K562 (cell line): ENCODE measurements around the gene BCL7B. TPM values are rescaled to one million over a fixed set of nuclear protein-coding genes. Genes with fewer than 3 reads are reported as not detected.
A peak's percentile ranks its signal among the peaks of the same experiment; 100 is the strongest.

Experiments used
- ATAC-seq: fragments of 200-7000 bp; cut with Tn5 transposase; 3 replicates; pipeline ENCODE4 v1.9.1; 2020; ENCODE audit warnings: moderate library complexity
- BruUV-seq: library from RNA; stranded (reverse); fragments of 400-500 nt; replicated peaks from 2 replicates; lab custom pipeline; 2021; lab: Mats Ljungman, UMichigan
- CTCF ChIA-PET: fragments of 300-600 bp; formaldehyde crosslinking; extraction: SDS; loops from one replicate; lab custom pipeline; 2021; ENCODE audit warnings: low intra/inter-chr PET ratio; lab: Yijun Ruan, JAX
- POLR2A ChIA-PET: fragments of 300-600, 350-650 bp; sonication (Branson Sonifier 250); formaldehyde crosslinking; extraction: SDS; loops from one replicate; lab custom pipeline; 2021; ENCODE audit warnings: antibody characterized with exemption, inconsistent platforms; lab: Yijun Ruan, JAX
- DNase-seq, 4 experiments: peaks; one replicate each; pipeline versions ENCODE4 v3.0.0 to v3.0.0-alpha.2; 2011 to 2018; ENCODE audit warnings: low spot score in 3 of 4, mixed read lengths in 3 of 4; ENCODE audit errors: extremely low read depth in 1 of 4
- FAIRE-seq: peaks from 2 replicates; lab custom pipeline; 2011; peaks lifted over from hg19 to GRCh38; lab: Jason Lieb, UNC
- H2AFZ ChIP-seq: 2 replicates; pipeline ENCODE4 v1.6.0; 2011; ENCODE audit warnings: low read depth, low read length, control low read depth, inconsistent platforms
- H3K27ac ChIP-seq: fragments of 200-600 bp; 3 replicates; pipeline ENCODE4 v1.8.0; 2011; ENCODE audit warnings: low read depth, mild to moderate bottlenecking, control low read depth, inconsistent platforms, low read length, moderate library complexity, mixed read lengths; ENCODE audit errors: extremely low read depth
- H3K27me3 ChIP-seq, 2 experiments: fragments of 300-600 bp in 1 of 2; 2 replicates in 1 of 2; 3 replicates in 1 of 2; pipeline versions ENCODE4 v1.6.0 to v1.8.0; 2011; ENCODE audit warnings: inconsistent platforms in 2 of 2, low read length in 2 of 2, mild to moderate bottlenecking in 1 of 2, mixed read lengths in 1 of 2, moderate library complexity in 1 of 2; ENCODE audit not compliant: control insufficient read depth in 2 of 2, insufficient read depth in 2 of 2
- H3K36me3 ChIP-seq: fragments of 300-600 bp; 3 replicates; pipeline ENCODE4 v1.8.0; 2011; ENCODE audit warnings: mild to moderate bottlenecking, low read length, inconsistent platforms; ENCODE audit not compliant: control insufficient read depth, insufficient read depth
- H3K4me1 ChIP-seq, 2 experiments: fragments of 200-600 bp in 1 of 2; replicated peaks in 1 of 2; 2 replicates in 1 of 2; 3 replicates in 1 of 2; pipeline versions ENCODE4 v1.5.1 to v1.8.0; 2011; ENCODE audit warnings: inconsistent platforms in 2 of 2, low read length in 2 of 2, mild to moderate bottlenecking in 1 of 2, mixed read lengths in 1 of 2, moderate library complexity in 1 of 2; ENCODE audit not compliant: control insufficient read depth in 2 of 2, insufficient read depth in 2 of 2
- H3K4me2 ChIP-seq: 2 replicates; pipeline ENCODE4 v1.6.1; 2011; ENCODE audit warnings: low read length, control low read depth, inconsistent platforms, mixed read lengths; ENCODE audit not compliant: insufficient read depth
- H3K4me3 ChIP-seq: fragments of 200-600 bp; sonication (generic), shearing (Covaris generic); 2 replicates; pipeline ENCODE4 v1.5.1; 2016; ENCODE audit warnings: control low read depth, inconsistent platforms
- H3K79me2 ChIP-seq: fragments of 200-600 bp; 3 replicates; pipeline ENCODE4 v1.8.0; 2011; ENCODE audit warnings: low read length, inconsistent platforms; ENCODE audit not compliant: control insufficient read depth, insufficient read depth
- H3K9ac ChIP-seq, 2 experiments: 2 replicates each; pipeline versions ENCODE4 v1.6.0 to v1.6.1; 2011; ENCODE audit warnings: low read depth in 2 of 2, low read length in 2 of 2, control low read depth in 1 of 2, inconsistent platforms in 1 of 2, mild to moderate bottlenecking in 1 of 2, mixed read lengths in 1 of 2; ENCODE audit not compliant: insufficient read depth in 1 of 2
- H3K9me1 ChIP-seq: one replicate; pipeline ENCODE4 v1.6.0; 2011; ENCODE audit warnings: inconsistent platforms, mild to moderate bottlenecking, low read length, moderate library complexity; ENCODE audit not compliant: control insufficient read depth, insufficient read depth
- H3K9me3 ChIP-seq: replicated peaks from 2 replicates; pipeline ENCODE4 v1.5.1; 2011; ENCODE audit warnings: low read depth, low read length, inconsistent platforms; ENCODE audit not compliant: control insufficient read depth, insufficient read depth
- H4K20me1 ChIP-seq: replicated peaks from 2 replicates; pipeline ENCODE4 v1.6.1; 2011; ENCODE audit warnings: low read length, inconsistent platforms, mixed read lengths; ENCODE audit not compliant: control insufficient read depth, insufficient read depth
- LCOR ChIP-seq: sonication (generic); formaldehyde crosslinking; IDR thresholded peaks from 2 replicates; pipeline ENCODE4 v1.8.0; 2022; ENCODE audit warnings: mild to moderate bottlenecking, missing genetic modification reagents
- MIER1 ChIP-seq: fragments of 450-650 bp; IDR thresholded peaks from 2 replicates; pipeline ENCODE4 v1.6.1; 2016; ENCODE audit warnings: antibody characterized with exemption, mild to moderate bottlenecking, low read depth
- MNT ChIP-seq, 2 experiments: fragments of 450-650 bp; conservative IDR thresholded peaks; 2 replicates each; pipeline ENCODE4 v1.6.1; 2017; ENCODE audit warnings: mild to moderate bottlenecking in 2 of 2, moderate library complexity in 2 of 2
- NRF1 ChIP-seq, 2 experiments: fragments of 450-650 bp; IDR thresholded peaks in 1 of 2; conservative IDR thresholded peaks in 1 of 2; 2 replicates each; pipeline ENCODE4 v1.6.1; 2014; ENCODE audit warnings: mild to moderate bottlenecking in 2 of 2
- PRDM10 ChIP-seq: fragments of 450-650 bp; IDR thresholded peaks from 2 replicates; pipeline ENCODE4 v1.6.1; 2018; ENCODE audit not compliant: partially characterized antibody
- RBM25 ChIP-seq: fragments of 200-400 bp; formaldehyde crosslinking; IDR thresholded peaks from 2 replicates; pipeline ENCODE4 v1.6.1; 2018; ENCODE audit warnings: low read length, low read depth, moderate library complexity; ENCODE audit not compliant: severe bottlenecking
- SPI1 ChIP-seq: IDR thresholded peaks from 2 replicates; pipeline ENCODE4 v1.6.1; 2011; ENCODE audit warnings: low read depth, low read length, control low read depth, borderline replicate concordance
- TEAD1 ChIP-seq, 2 experiments: fragments of 450-650 bp in 1 of 2; sonication (generic) in 1 of 2; formaldehyde crosslinking; IDR thresholded peaks; 2 replicates each; pipeline versions ENCODE4 v1.4.0 to v1.8.0; 2020 to 2022; ENCODE audit warnings: mild to moderate bottlenecking in 2 of 2, missing genetic modification reagents in 1 of 2
- ZC3H11A ChIP-seq: IDR thresholded peaks from 2 replicates; pipeline ENCODE4 v1.6.1; 2012; ENCODE audit warnings: low read depth, low read length, improper control_type of control experiment
- ZNF121 ChIP-seq: sonication (generic); formaldehyde crosslinking; conservative IDR thresholded peaks from 2 replicates; pipeline ENCODE4 v1.8.0; 2022; ENCODE audit warnings: missing genetic modification reagents
- ZNF134 ChIP-seq: fragments of 250-450 bp; sonication (Bioruptor Pico); conservative IDR thresholded peaks from 2 replicates; pipeline ENCODE4 v1.4.0; 2020
- ZNF431 ChIP-seq: sonication (generic); formaldehyde crosslinking; IDR thresholded peaks from 2 replicates; pipeline ENCODE4 v1.8.0; 2022; ENCODE audit warnings: mild to moderate bottlenecking, missing genetic modification reagents
- ZNF79 ChIP-seq: fragments of 250-450 bp; sonication (Bioruptor Pico); IDR thresholded peaks from 2 replicates; pipeline ENCODE4 v1.4.0; 2020; ENCODE audit warnings: low read depth, mild to moderate bottlenecking, moderate library complexity
- WGBS: fragments of 100-300 bp; shearing (Covaris generic); methylation state at CpG from one replicate; pipeline ENCODE4 v1.1.6; 2016; ENCODE audit warnings: low coverage, mixed read lengths; ENCODE audit not compliant: insufficient coverage; ENCODE audit errors: missing lambda C conversion rate; 5-methylcytosine and 5-hydroxymethylcytosine counted together
- in situ Hi-C: fragments of 300-500 bp; cut with MboI; formaldehyde crosslinking; loops from 4 replicates; pipeline ENCODE4 v1.15.0; 2018; ENCODE audit warnings: inconsistent platforms, mixed read lengths
- intact Hi-C: fragments of 100-400 bp; cut with micrococcal nuclease; formaldehyde crosslinking; loops from 2 replicates; pipeline ENCODE4 v1.14.2; 2022
- polyA plus RNA-seq, 8 experiments: library from polyadenylated mRNA; depleted of rRNA in 4 of 8; stranded (reverse) in 5 of 8; unstranded in 3 of 8; fragments of >200 nt; fragmentation: Nextera tagmentation in 2 of 8; fragmentation: Illumina TruSeq in 1 of 8; extraction: Ambion mirVana in 2 of 8; extraction: Trizol in 1 of 8; gene quantifications; 2 replicates each; pipeline versions ENCODE4 v1.2.1 to v1.2.3, GENCODE V29; 2011 to 2014; ENCODE audit warnings: inconsistent platforms in 1 of 8, missing spikeins in 1 of 8
- total RNA-seq, 7 experiments: library from RNA; depleted of rRNA in 6 of 7; stranded (reverse); fragments of >200 nt in 6 of 7; fragmentation: Illumina TruSeq in 2 of 7; extraction: Trizol in 2 of 7; gene quantifications; 2 replicates each; pipeline versions ENCODE4 v1.2.1 to v1.2.3, GENCODE V29; 2011 to 2021; ENCODE audit warnings: low replicate concordance in 1 of 7

Gene BCL7B
- total and polyA plus RNA-seq, 9 of the 15 experiments (the other 6 are each of a cell fraction or from before 2014, with no cell fraction given), result 10.0 to 73.2 (median 32.9) TPM

GRCh38 chr7:73556208-73557107, 1.0 kb downstream of the BCL7B start:
- Histone ChIP-seq H3K27me3 (no peaks in the 10 kb centered on the region), H3K27ac (peak overlapping the region; percentile 99), H3K36me3 (peaks cover 40% of the 10 kb centered on the region), H3K9ac (peak overlapping the region; percentile 90 to 92), H3K79me2 (peaks cover 49% of the 10 kb centered on the region), H2AFZ (peak overlapping the region; percentile 11), H3K4me2 (peak overlapping the region; percentile 84), H3K9me1 (no peaks in the 10 kb centered on the region), H4K20me1 (no peaks in the 10 kb centered on the region; the same call in 1 of the 2 replicates), H3K4me3 (peak overlapping the region; percentile 95), H3K4me1 (peaks cover 22 to 27% of the 10 kb centered on the region in 2 experiments), H3K9me3 (no peaks in the 10 kb centered on the region)
- WGBS, result 2% methylated on average over 28 of the region's 28 CpGs
- intact Hi-C loops, result loop anchor here (2.0 kb wide), 1 partner anchor 36 kb away; no protein-coding TSS in a partner anchor
- DNase-seq (no peak), ATAC-seq (no peak), FAIRE-seq (no peak)
- in situ Hi-C loops, result no loop called here
- TSS peak; percentile 66 for BruUV-seq
- CTCF ChIA-PET, result interaction anchor here (0.6 kb wide), 1 partner anchor 299 kb away, joined by 3 read pairs; no protein-coding TSS in a partner anchor
- POLR2A ChIA-PET, result interaction anchor here (0.6 to 1.9 kb wide), 13 partner anchors 9 to 182 kb away, joined by 3 to 11 read pairs (median 3); partner anchors contain the start of genes ABHD11, BAZ1B and TBL2
- peak; percentile 87 for TF ChIP-seq PRDM10
- 0 out of 2 replicates have a peak, but pooled peaks have one; percentile 18 for TF ChIP-seq SPI1
- peak; percentile 32; the same call in 1 of the 2 replicates for TF ChIP-seq LCOR (CRISPR knock-in tag)
- no peak for TF ChIP-seq ZNF134
- TF ChIP-seq TEAD1 (CRISPR knock-in tag; IDR thresholded peaks at IDR 0.05), result peak in 1 of 2 experiments; percentile 46; a peak in 1 of 4 replicates
- TF ChIP-seq ZNF79 (CRISPR knock-in tag), result no peak
- peak in 1 of 2 experiments; percentile 70; a peak in 1 of 4 replicates for TF ChIP-seq MNT (conservative IDR thresholded peaks at IDR 0.05)
- 0 out of 2 replicates have a peak, but pooled peaks have one; percentile 46 for TF ChIP-seq MIER1
- TF ChIP-seq ZC3H11A, result 0 out of 2 replicates have a peak, but pooled peaks have one; percentile 5
- peak; percentile 60 for TF ChIP-seq RBM25
- TF ChIP-seq ZNF431 (CRISPR knock-in tag), result no peak
- peak; percentile 7 to 63; a peak in 3 of 4 replicates for TF ChIP-seq NRF1 (conservative IDR thresholded peaks at IDR 0.05 in 1 of 2, IDR thresholded peaks at IDR 0.05 in 1 of 2)
- peak; percentile 90 for TF ChIP-seq ZNF121 (CRISPR knock-in tag)
